Esophagus squamous epithelium (tissue), 5 donors: ENCODE data around the gene EEPD1. TPM values are rescaled to one million over a fixed set of nuclear protein-coding genes. Genes with fewer than 3 reads are reported as not detected.
A peak's percentile ranks its signal among the peaks of the same experiment; 100 is the strongest.

Source experiments
- DNase-seq: peaks from one replicate; lab custom pipeline; 2025; lab: John Stamatoyannopoulos, UW
- H3K27ac ChIP-seq, 4 donors: fragments of 200-600 bp; sonication (generic); one replicate each; pipeline ENCODE4 v1.5.1; 2016 to 2019; ENCODE audit warnings: mild to moderate bottlenecking in 1 of 4
- H3K27me3 ChIP-seq, 4 donors: fragments of 200-600 bp; sonication (generic); 1 replicate in 3 of 4; 2 replicates in 1 of 4; pipeline versions ENCODE4 v1.5.1 to v1.6.0; 2017 to 2021; ENCODE audit warnings: antibody characterized with exemption in 1 of 4
- H3K36me3 ChIP-seq, 3 donors: fragments of 200-600 bp; sonication (generic); one replicate each; pipeline ENCODE4 v1.5.1; 2016 to 2019
- H3K4me1 ChIP-seq, 3 donors: fragments of 200-600 bp; sonication (generic); one replicate each; pipeline ENCODE4 v1.5.1; 2017 to 2019
- H3K4me3 ChIP-seq, 4 donors: fragments of 200-600 bp; sonication (generic); 1 replicate in 3 of 4; 2 replicates in 1 of 4; pipeline ENCODE4 v1.5.1; 2016 to 2019; ENCODE audit warnings: mild to moderate bottlenecking in 2 of 4, moderate library complexity in 1 of 4
- H3K9me3 ChIP-seq, 3 donors: fragments of 200-600 bp; sonication (generic); one replicate each; pipeline ENCODE4 v1.5.1; 2016 to 2019
- CTCF ChIP-seq, 6 experiments: fragments of 450-650 bp in 4 of 6; fragments of 200-600 bp in 2 of 6; sonication (generic) in 2 of 6; IDR thresholded peaks; one replicate each; pipeline ENCODE4 v1.5.1; 2016 to 2019; ENCODE audit warnings: antibody characterized with exemption in 6 of 6, mild to moderate bottlenecking in 4 of 6, moderate library complexity in 4 of 6
- POLR2A ChIP-seq, 4 donors: fragments of 450-650 bp; IDR thresholded peaks; one replicate each; pipeline ENCODE4 v1.6.1; 2017; ENCODE audit warnings: antibody characterized with exemption in 4 of 4, mild to moderate bottlenecking in 4 of 4, moderate library complexity in 3 of 4
- WGBS, 2 donors: methylation state at CpG; one replicate each; pipeline ENCODE4 v1.1.5; 2018; 5-methylcytosine and 5-hydroxymethylcytosine counted together
- intact Hi-C: fragments of 100-400 bp; cut with DNase I; formaldehyde crosslinking; loops from one replicate; pipeline ENCODE4 v1.15.0; 2022
- total RNA-seq, 4 donors: library from RNA; depleted of rRNA; stranded (reverse); fragments of >200 nt; gene quantifications; one replicate each; pipeline ENCODE4 v1.1.0, GENCODE V29; 2016
- donor health status: DM: yes; HTN: yes; CAD: no.

EEPD1 gene
- total RNA-seq, 4 donors from 2014 or later, result 2.3 to 10.2 (median 4.8) TPM

- 68 to 82% methylated on average over 3 to 5 of the region's 8 CpGs for WGBS, 2 donors
- no peak for DNase-seq
- Histone ChIP-seq H3K4me1 (peaks cover 0 to 17% (median 3%) of the 10 kb centered on the region in 3 donors), H3K9me3 (no peaks in the 10 kb centered on the region), H3K36me3 (no peaks in the 10 kb centered on the region), H3K27ac (peak overlapping the region in 3 of 4 donors; percentile 24 to 67 (median 46)), H3K4me3 (no peak overlapping the region), H3K27me3 (no peaks in the 10 kb centered on the region)
- TF ChIP-seq POLR2A (IDR thresholded peaks at IDR 0.05) (no peak), CTCF (IDR thresholded peaks at IDR 0.05) (no peak)
- intact Hi-C loops, result no loop called here
These were observed 22.8 kb downstream of the EEPD1 start for GRCh38 chr7:36175886-36176285.

- H3K36me3 ChIP-seq, result no peaks in the 10 kb centered on the region
- peak overlapping the region in 1 of 4 donors; percentile 46 for H3K27ac ChIP-seq
- H3K9me3 ChIP-seq, result no peaks in the 10 kb centered on the region
- DNase-seq, result no peak
- intact Hi-C loops, result no loop called here
- 68 to 79% methylated on average over 4 of the region's 4 CpGs for WGBS, 2 donors
- TF ChIP-seq POLR2A (IDR thresholded peaks at IDR 0.05) (no peak), CTCF (IDR thresholded peaks at IDR 0.05) (no peak)
- H3K27me3 ChIP-seq, result no peaks in the 10 kb centered on the region
- H3K4me3 ChIP-seq, result no peak overlapping the region
- peaks cover 0 to 25% (median 3%) of the 10 kb centered on the region in 3 donors for H3K4me1 ChIP-seq
These were observed 23.6 kb downstream of the EEPD1 start for GRCh38 chr7:36176697-36177096.

- no peak for TF ChIP-seq CTCF (IDR thresholded peaks at IDR 0.05)
- TF ChIP-seq POLR2A (IDR thresholded peaks at IDR 0.05), result no peak
- H3K4me1 ChIP-seq, result peaks cover 6 to 57% (median 16%) of the 10 kb centered on the region in 3 donors
- no peaks in the 10 kb centered on the region for H3K27me3 ChIP-seq
- no peak overlapping the region for H3K4me3 ChIP-seq
- 74 to 77% methylated on average over 4 of the region's 5 CpGs for WGBS, 2 donors
- intact Hi-C loops, result no loop called here
- H3K27ac ChIP-seq, result no peak overlapping the region
- no peaks in the 10 kb centered on the region for H3K9me3 ChIP-seq
- no peaks in the 10 kb centered on the region for H3K36me3 ChIP-seq
- DNase-seq, result no peak
These were observed 27.1 kb downstream of the EEPD1 start for GRCh38 chr7:36180121-36180520.

GRCh38 chr7:36181668-36182067 is 28.6 kb downstream of the EEPD1 start:
- H3K4me3 ChIP-seq, result no peak overlapping the region
- intact Hi-C loops, result no loop called here
- TF ChIP-seq CTCF (IDR thresholded peaks at IDR 0.05) (no peak), POLR2A (IDR thresholded peaks at IDR 0.05) (no peak)
- H3K4me1 ChIP-seq, result peaks cover 6 to 64% (median 16%) of the 10 kb centered on the region in 3 donors
- H3K36me3 ChIP-seq, result no peaks in the 10 kb centered on the region
- no peaks in the 10 kb centered on the region for H3K9me3 ChIP-seq
- H3K27ac ChIP-seq, result peak overlapping the region in 1 of 4 donors; percentile 21
- H3K27me3 ChIP-seq, result no peaks in the 10 kb centered on the region
- DNase-seq, result no peak
- WGBS, 2 donors, result 81 to 86% methylated on average over 4 of the region's 4 CpGs

- no peak for DNase-seq
- H3K4me1 ChIP-seq, result peaks cover 6 to 74% (median 16%) of the 10 kb centered on the region in 3 donors
- no peaks in the 10 kb centered on the region for H3K9me3 ChIP-seq
- peak overlapping the region in 1 of 4 donors; percentile 5 for H3K27ac ChIP-seq
- no peak overlapping the region for H3K4me3 ChIP-seq
- intact Hi-C loops, result no loop called here
- TF ChIP-seq CTCF (IDR thresholded peaks at IDR 0.05) (no peak), POLR2A (IDR thresholded peaks at IDR 0.05) (no peak)
- no peaks in the 10 kb centered on the region for H3K36me3 ChIP-seq
- H3K27me3 ChIP-seq, result no peaks in the 10 kb centered on the region
- WGBS, 2 donors, result 25 to 32% methylated on average over 6 to 10 of the region's 13 CpGs
These were observed 30.0 kb downstream of the EEPD1 start for GRCh38 chr7:36182854-36183604.
